ENCODE measurements around the gene FERMT3. TPM values are rescaled to one million over a fixed set of nuclear protein-coding genes. Genes with fewer than 3 reads are reported as not detected.

FERMT3 gene
- total RNA-seq, 2 experiments from 2014 or later: 210 to 217 TPM

- H3K9me3 Mint-ChIP-seq (ENCODE audit: low read depth): no peaks in the 10 kb centered on the region
- peak overlapping the region; percentile 19 for H3K27ac Mint-ChIP-seq
- DNase-seq (no peak), ATAC-seq (no peak)
- peaks cover 38% of the 10 kb centered on the region for H3K36me3 Mint-ChIP-seq
- CTCF ChIA-PET: interaction anchor here (0.7 to 1.3 kb wide), 5 partner anchors 10 to 101 kb away, joined by 3 to 6 read pairs (median 5); partner anchors contain the start of genes FERMT3 and PRDX5
- H3K27me3 Mint-ChIP-seq: no peaks in the 10 kb centered on the region
- H3K4me1 Mint-ChIP-seq: peaks cover 9% of the 10 kb centered on the region
- H3K4me3 Mint-ChIP-seq: no peak overlapping the region
These were observed 10.4 kb downstream of the FERMT3 start for GRCh38 chr11:64216879-64217278.

GRCh38 chr11:64218628-64219353 is 12.3 kb downstream of the FERMT3 start:
- Mint-ChIP-seq H3K27ac (no peak overlapping the region), H3K9me3 (ENCODE audit: low read depth) (no peaks in the 10 kb centered on the region), H3K4me1 (peaks cover 4% of the 10 kb centered on the region), H3K4me3 (no peak overlapping the region), H3K36me3 (peaks cover 30% of the 10 kb centered on the region), H3K27me3 (no peaks in the 10 kb centered on the region)
- ATAC-seq (no peak), DNase-seq (no peak)
- CTCF ChIA-PET: interaction anchor here (0.6 to 1.3 kb wide), 2 partner anchors 16 to 1446 kb away, joined by 3 to 6 read pairs; no protein-coding TSS in a partner anchor

DNA sequence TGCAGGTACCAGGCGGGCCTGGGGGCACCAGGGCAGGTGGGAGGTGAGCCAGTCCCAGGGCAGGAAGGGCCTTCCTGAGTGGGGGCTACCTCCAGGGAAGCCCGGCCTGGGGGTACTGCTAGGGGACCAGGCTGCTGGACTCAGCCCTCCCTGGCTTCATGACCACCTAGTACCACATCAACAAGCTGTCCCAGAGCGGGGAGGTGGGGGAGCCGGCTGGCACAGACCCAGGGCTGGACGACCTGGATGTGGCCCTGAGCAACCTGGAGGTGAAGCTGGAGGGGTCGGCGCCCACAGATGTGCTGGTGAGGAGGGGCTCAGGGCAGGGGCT is 12.8 kb downstream of the FERMT3 start:
- DNase-seq: no peak
- Mint-ChIP-seq H3K27ac (no peak overlapping the region), H3K4me3 (no peak overlapping the region), H3K27me3 (no peaks in the 10 kb centered on the region), H3K9me3 (ENCODE audit: low read depth) (no peaks in the 10 kb centered on the region), H3K4me1 (peaks cover 6% of the 10 kb centered on the region), H3K36me3 (peaks cover 27% of the 10 kb centered on the region)
- CTCF ChIA-PET: interaction anchor here (0.6 kb wide), 1 partner anchor 1446 kb away, joined by 3 read pairs; no protein-coding TSS in a partner anchor
- ATAC-seq: no peak

DNA sequence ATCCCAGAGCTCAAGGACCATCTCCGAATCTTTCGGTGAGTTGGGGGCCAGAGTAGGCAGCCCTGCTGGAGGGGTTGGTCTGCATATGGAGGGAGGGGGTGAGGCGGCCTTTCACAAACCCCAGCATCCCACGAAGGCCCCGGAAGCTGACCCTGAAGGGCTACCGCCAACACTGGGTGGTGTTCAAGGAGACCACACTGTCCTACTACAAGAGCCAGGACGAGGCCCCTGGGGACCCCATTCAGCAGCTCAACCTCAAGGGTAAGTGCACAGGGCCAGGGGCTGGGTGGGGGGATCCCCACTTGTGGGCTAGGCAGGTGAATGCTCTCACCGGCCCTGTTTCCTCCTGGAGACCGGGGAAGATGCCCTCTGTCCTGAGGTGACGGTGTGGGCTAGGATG is 13.2 kb downstream of the FERMT3 start:
- Mint-ChIP-seq H3K27ac (no peak overlapping the region), H3K4me3 (no peak overlapping the region), H3K9me3 (ENCODE audit: low read depth) (no peaks in the 10 kb centered on the region), H3K4me1 (peaks cover 8% of the 10 kb centered on the region), H3K36me3 (peaks cover 24% of the 10 kb centered on the region), H3K27me3 (no peaks in the 10 kb centered on the region)
- DNase-seq (no peak), ATAC-seq (no peak)
- CTCF ChIA-PET: interaction anchor here (0.6 kb wide), 1 partner anchor 1447 kb away, joined by 3 read pairs; no protein-coding TSS in a partner anchor

- Mint-ChIP-seq H3K9me3 (ENCODE audit: low read depth) (no peaks in the 10 kb centered on the region), H3K4me1 (peaks cover 10% of the 10 kb centered on the region), H3K27ac (no peak overlapping the region), H3K27me3 (no peaks in the 10 kb centered on the region), H3K4me3 (no peak overlapping the region), H3K36me3 (peaks cover 19% of the 10 kb centered on the region)
- CTCF ChIA-PET: no interaction called here
- DNase-seq: no peak
- ATAC-seq: no peak
These were observed 13.8 kb downstream of the FERMT3 start for GRCh38 chr11:64220271-64220670.

DNA sequence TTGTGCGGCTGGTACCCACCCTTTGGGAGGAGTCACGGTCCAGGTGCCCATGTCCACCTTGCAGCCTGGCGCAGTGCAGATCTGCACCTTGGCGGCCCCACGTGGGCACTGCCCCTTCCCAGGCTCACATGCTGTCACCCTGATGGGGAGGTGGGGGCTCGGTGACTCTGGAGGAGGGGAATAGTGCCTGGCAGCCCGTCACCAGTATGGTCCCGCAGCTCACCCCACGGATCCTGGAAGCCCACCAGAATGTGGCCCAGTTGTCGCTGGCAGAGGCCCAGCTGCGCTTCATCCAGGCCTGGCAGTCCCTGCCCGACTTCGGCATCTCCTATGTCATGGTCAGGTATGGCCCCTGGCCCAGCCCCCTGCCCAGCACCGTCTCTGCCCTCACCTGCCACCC is 14.3 kb downstream of the FERMT3 start:
- CTCF ChIA-PET: no interaction called here
- no peaks in the 10 kb centered on the region for H3K9me3 Mint-ChIP-seq (ENCODE audit: low read depth)
- H3K27me3 Mint-ChIP-seq: no peaks in the 10 kb centered on the region
- no peak overlapping the region for H3K27ac Mint-ChIP-seq
- H3K4me1 Mint-ChIP-seq: peaks cover 11% of the 10 kb centered on the region
- no peak for ATAC-seq
- peaks cover 19% of the 10 kb centered on the region for H3K36me3 Mint-ChIP-seq
- H3K4me3 Mint-ChIP-seq: no peak overlapping the region
- DNase-seq: no peak

DNA sequence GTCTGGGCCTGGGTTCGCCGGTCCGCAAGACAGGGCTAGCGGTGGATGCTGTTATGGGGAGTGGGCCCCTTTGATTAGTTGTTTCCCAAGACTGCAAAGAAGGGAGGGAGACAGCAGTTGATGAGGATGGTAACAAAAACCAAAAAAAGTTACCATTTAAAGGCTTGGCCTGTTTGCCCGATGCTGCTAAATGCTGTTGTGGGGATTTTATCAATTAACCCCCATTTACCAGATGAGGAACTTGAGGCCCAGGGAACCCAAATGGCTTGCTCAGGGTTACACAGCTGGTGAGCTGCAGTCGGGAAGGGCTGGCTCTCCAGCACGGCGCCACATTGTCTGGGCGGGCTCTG is 16.1 kb downstream of the FERMT3 start:
- Mint-ChIP-seq H3K27me3 (no peaks in the 10 kb centered on the region), H3K4me1 (peaks cover 19% of the 10 kb centered on the region), H3K27ac (no peak overlapping the region), H3K36me3 (peaks cover 14% of the 10 kb centered on the region), H3K9me3 (ENCODE audit: low read depth) (no peaks in the 10 kb centered on the region), H3K4me3 (no peak overlapping the region)
- ATAC-seq (no peak), DNase-seq (no peak)
- CTCF ChIA-PET: interaction anchor here (0.7 to 1.8 kb wide), 3 partner anchors 18 to 78 kb away, joined by 3 to 7 read pairs (median 3); partner anchors contain the start of genes CATSPERZ and PLCB3

GRCh38 chr11:64223001-64223651 is 16.6 kb downstream of the FERMT3 start:
- H3K4me3 Mint-ChIP-seq: no peak overlapping the region
- no peaks in the 10 kb centered on the region for H3K9me3 Mint-ChIP-seq (ENCODE audit: low read depth)
- no peak for DNase-seq
- H3K27ac Mint-ChIP-seq: no peak overlapping the region
- H3K36me3 Mint-ChIP-seq: peaks cover 12% of the 10 kb centered on the region
- H3K4me1 Mint-ChIP-seq: peaks cover 22% of the 10 kb centered on the region
- CTCF ChIA-PET: interaction anchor here (0.7 to 1.8 kb wide), 5 partner anchors 17 to 81 kb away, joined by 3 to 7 read pairs (median 3); partner anchors contain the start of genes CATSPERZ, FERMT3 and PLCB3
- no peaks in the 10 kb centered on the region for H3K27me3 Mint-ChIP-seq
- ATAC-seq: no peak

- Mint-ChIP-seq H3K27ac (peak overlapping the region; percentile 90), H3K9me3 (ENCODE audit: low read depth) (no peaks in the 10 kb centered on the region), H3K4me1 (peaks cover 29% of the 10 kb centered on the region), H3K36me3 (peaks cover 9% of the 10 kb centered on the region), H3K4me3 (peak overlapping the region; percentile 87), H3K27me3 (no peaks in the 10 kb centered on the region)
- CTCF ChIA-PET: interaction anchor here (1.2 to 3.4 kb wide), 5 partner anchors 16 to 80 kb away, joined by 3 to 36 read pairs (median 7); partner anchors contain the start of genes FERMT3 and PLCB3
- ATAC-seq (no peak), DNase-seq (no peak)
These were observed 17.8 kb downstream of the FERMT3 start for GRCh38 chr11:64224151-64224890.

DNA sequence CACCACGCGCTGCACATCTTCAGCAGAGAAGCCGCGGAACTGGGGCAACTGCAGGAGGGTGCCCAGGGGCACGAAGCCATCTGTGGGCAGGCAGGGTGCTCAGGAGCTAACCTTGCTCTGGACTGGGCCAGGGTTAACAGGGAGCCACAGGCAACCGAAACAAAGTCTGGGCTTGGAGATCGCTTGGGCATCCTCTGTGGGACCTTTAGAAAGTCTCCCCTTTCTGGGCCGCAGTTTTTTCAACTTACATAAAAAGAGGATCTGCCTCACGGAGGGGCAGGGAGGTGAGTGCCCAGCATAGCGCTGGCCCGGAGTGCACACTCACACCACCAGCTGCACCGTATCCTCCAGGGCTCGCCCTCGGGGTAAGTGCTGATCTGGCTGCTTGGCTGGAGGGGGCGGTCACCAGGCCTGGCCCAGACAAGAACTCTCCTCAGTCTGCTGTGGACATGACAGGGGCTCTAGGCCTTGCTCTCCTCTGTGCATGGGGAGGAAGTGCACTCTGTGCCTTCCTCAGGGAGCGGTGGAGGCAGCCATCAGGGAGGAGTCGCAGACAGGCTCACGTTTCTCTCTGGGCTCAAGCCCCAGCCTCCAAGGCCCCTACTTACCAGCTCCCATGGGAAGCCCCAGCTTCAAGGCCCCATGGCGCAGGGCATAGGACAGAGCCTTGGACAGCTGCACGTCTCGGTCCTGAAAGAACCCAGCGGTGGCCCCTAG is 18.5 kb downstream of the FERMT3 start:
- Mint-ChIP-seq H3K36me3 (peaks cover 8% of the 10 kb centered on the region), H3K9me3 (ENCODE audit: low read depth) (no peaks in the 10 kb centered on the region), H3K27me3 (no peaks in the 10 kb centered on the region), H3K4me1 (peaks cover 35% of the 10 kb centered on the region), H3K4me3 (peak overlapping the region; percentile 87), H3K27ac (peak overlapping the region; percentile 90)
- CTCF ChIA-PET: interaction anchor here (1.5 to 3.4 kb wide), 5 partner anchors 17 to 78 kb away, joined by 8 to 36 read pairs (median 16); partner anchors contain the start of genes ESRRA, FERMT3 and PPP1R14B
- DNase-seq: no peak
- ATAC-seq: no peak

DNA sequence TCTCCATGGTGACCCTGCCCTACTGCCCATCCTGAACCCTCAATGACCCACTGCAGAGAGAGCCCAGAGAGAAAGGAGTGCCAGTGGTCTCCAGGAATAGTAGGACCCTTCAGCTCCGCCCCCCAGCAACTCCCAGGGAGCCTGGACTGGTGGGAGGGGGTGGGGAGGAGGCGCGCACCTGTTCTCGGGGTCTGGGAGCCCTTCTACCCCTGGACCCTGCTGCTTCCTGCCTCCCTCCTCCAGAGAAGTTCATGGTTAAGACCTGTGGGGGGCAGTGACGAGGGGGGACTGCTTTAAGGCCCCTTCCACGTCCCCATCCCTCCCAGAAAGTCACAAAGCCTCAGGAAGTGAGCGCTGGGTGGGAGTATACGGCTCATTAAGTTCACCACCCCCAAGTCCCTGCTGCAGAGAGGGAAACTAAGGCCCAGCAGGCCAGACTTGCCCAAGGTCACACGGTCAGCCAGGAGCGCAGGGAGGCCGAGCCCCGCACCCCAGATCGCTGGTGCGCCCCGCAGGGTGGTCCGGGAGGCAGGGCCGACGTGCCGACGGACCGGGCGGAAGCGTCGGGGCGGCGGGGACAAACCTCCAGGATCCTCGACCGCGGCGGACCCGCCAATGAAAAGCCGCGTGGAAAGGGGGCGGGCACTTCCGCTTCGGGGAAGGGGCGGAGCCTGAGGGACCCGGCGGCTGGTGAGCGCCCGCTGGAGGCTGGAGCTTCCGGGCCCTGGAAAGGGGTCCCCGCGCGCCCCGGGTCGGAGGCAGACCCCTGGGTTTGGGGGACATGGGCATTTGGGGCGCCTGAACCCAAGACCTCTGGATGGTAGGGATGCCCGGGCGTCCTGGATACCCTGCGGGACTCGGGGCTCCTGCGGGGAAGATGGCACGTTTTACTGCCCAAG is 19.3 kb downstream of the FERMT3 start, which contains the start of the genes NUDT22 and TRPT1:
Gene NUDT22 (plus strand): TSS at position 667 of the 899 bp plus-strand sequence. CDS start 379 bp downstream, outside the sequence.
Gene TRPT1 (minus strand): TSS at position 579 of the 899 bp plus-strand sequence. CDS start 326 bp downstream, at position 253.
- Mint-ChIP-seq H3K9me3 (ENCODE audit: low read depth) (no peaks in the 10 kb centered on the region), H3K36me3 (peaks cover 6% of the 10 kb centered on the region), H3K4me3 (peak within 1 kb of the TSS; percentile 87), H3K27ac (peak within 1 kb of the TSS; percentile 90), H3K27me3 (no peaks in the 10 kb centered on the region), H3K4me1 (peaks cover 35% of the 10 kb centered on the region)
- ATAC-seq (peak; percentile 71), DNase-seq (peak; percentile 96)
- CTCF ChIA-PET: interaction anchor here (0.8 to 3.4 kb wide), 17 partner anchors 11 to 1440 kb away, joined by 3 to 36 read pairs (median 6); partner anchors contain the start of genes CCDC88B, ESRRA, FERMT3 and FKBP2

All from activated CD8-positive, alpha-beta memory T cell treated with anti-CD3 and anti-CD28 coated beads, Interleukin-2, amount 10 ng/mL, durations not matched to agents 7 days and 5 days (primary cell).